VCaP (cell line): ENCODE data around the gene PTPRQ.

Experiments
- H3K27ac ChIP-seq: fragments of 450-650 bp; 2 replicates; pipeline ENCODE4 v1.5.1; 2017
- CTCF ChIP-seq: fragments of 450-650 bp; conservative IDR thresholded peaks from 2 replicates; pipeline ENCODE4 v1.5.1; 2017; ENCODE audit warnings: mild to moderate bottlenecking, moderate library complexity

PTPRQ gene, protein sequence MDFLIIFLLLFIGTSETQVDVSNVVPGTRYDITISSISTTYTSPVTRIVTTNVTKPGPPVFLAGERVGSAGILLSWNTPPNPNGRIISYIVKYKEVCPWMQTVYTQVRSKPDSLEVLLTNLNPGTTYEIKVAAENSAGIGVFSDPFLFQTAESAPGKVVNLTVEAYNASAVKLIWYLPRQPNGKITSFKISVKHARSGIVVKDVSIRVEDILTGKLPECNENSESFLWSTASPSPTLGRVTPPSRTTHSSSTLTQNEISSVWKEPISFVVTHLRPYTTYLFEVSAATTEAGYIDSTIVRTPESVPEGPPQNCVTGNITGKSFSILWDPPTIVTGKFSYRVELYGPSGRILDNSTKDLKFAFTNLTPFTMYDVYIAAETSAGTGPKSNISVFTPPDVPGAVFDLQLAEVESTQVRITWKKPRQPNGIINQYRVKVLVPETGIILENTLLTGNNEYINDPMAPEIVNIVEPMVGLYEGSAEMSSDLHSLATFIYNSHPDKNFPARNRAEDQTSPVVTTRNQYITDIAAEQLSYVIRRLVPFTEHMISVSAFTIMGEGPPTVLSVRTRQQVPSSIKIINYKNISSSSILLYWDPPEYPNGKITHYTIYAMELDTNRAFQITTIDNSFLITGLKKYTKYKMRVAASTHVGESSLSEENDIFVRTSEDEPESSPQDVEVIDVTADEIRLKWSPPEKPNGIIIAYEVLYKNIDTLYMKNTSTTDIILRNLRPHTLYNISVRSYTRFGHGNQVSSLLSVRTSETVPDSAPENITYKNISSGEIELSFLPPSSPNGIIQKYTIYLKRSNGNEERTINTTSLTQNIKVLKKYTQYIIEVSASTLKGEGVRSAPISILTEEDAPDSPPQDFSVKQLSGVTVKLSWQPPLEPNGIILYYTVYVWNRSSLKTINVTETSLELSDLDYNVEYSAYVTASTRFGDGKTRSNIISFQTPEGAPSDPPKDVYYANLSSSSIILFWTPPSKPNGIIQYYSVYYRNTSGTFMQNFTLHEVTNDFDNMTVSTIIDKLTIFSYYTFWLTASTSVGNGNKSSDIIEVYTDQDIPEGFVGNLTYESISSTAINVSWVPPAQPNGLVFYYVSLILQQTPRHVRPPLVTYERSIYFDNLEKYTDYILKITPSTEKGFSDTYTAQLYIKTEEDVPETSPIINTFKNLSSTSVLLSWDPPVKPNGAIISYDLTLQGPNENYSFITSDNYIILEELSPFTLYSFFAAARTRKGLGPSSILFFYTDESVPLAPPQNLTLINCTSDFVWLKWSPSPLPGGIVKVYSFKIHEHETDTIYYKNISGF (N-terminal part only)

DNA sequence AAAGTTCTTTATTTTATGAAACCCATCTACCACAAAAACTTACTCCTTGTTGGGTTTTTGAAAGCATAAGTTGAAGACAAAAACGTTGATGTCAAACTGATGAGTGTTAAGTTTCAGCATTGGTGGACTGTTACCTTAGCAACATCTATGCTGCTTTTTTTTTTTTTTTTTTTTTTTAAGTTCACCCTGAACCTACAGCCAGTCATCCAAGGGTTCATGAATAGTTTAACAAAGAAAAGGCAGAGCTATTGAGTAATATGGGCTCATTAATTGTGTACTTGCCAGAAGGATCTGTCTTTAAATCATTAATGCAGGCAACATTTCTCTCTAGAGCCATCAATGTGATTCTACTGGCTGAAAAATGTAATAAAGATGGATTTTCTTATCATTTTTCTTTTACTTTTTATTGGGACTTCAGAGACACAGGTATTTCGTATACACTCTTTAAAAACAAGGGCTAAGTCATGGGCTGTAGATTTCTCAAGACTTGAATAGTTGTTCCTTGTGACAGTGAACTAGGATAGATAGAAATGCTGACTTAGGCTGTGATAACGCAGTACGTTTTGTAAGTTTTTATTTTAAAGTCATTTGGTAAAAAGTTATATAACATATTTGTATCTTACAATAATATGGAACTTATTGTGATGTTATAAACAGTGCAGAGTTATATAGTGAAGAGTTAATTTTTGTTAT lies at the start of gene PTPRQ:
TSS of gene PTPRQ (plus strand) at position 262 of the 693 bp plus-strand sequence. CDS start at position 373, 111 bp downstream.
- no peak for TF ChIP-seq CTCF
- H3K27ac ChIP-seq, result no peak within 1 kb of the TSS

DNA sequence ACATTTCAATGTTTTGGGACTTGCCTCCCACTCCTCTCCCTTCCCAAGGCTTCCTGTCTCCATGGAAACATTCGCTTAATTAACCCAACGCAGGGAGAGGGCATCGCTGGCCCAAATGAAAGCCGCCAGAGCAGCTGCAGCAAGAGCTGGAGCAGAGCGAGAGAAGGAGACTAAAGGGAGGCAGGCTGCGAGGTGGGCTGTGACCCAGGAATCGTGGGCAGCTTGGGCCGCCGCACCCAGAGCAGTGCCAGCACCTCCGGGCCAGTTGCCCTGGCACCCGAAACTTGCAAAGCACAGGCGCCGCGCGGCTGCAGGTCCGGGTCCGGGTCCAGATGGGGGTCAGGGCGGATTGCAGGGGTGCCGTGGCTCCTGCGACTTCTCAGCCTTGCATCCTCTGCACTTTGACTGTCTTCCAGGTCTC lies 43.5 kb upstream of the PTPRQ start:
- no peak overlapping the region for H3K27ac ChIP-seq
- no peak for TF ChIP-seq CTCF

- H3K27ac ChIP-seq, result no peak overlapping the region
- no peak for TF ChIP-seq CTCF
Observed at GRCh38 chr12:80401191-80401590, 42.8 kb upstream of the PTPRQ start.

DNA sequence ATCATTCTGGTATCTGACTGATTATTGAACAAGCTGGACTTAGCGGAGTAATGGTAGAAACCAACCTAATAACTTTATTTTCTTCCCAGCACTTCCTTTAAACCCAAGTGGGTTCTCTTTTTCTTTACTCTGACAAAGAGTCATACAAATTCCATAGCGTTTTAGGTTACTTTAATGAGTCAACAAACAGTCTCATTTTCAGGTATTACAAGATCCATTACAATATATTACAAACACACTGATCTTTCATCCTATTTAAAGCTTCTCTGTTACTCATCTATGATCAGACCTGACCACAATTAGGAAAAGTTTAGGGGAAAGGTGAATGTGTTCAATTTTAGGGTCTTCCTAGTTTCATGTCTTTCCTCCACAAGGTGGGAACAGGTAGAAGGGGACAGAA lies 39.4 kb upstream of the PTPRQ start:
- TF ChIP-seq CTCF, result no peak
- H3K27ac ChIP-seq, result no peak overlapping the region

GRCh38 chr12:80406253-80406652 lies 37.8 kb upstream of the PTPRQ start:
- no peak for TF ChIP-seq CTCF

DNA sequence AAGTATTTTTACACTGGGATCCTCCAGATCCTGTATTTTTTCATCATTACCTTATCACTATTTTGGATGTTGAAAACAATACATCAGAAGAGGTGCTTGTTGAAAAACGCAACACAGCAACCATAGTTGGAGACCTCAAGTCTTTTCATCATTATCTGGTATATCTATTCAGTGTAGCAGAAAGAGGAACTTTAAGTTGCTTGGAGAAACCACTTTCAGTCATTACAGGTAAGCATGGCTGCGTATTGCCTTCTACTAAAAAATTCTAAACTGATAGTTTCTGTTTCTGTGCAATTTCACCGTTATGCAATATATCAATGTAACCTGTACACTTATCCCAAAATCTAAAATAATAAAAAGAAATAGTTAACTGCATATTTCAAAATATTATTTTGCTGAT lies 32.2 kb upstream of the PTPRQ start:
- no peak for TF ChIP-seq CTCF
- H3K27ac ChIP-seq, result no peak overlapping the region

More at GRCh38 chr12:80406253-80406652, 37.8 kb upstream of the PTPRQ start:
- no peak overlapping the region for H3K27ac ChIP-seq
